A549 (cell line): Measurements from ENCODE around the gene BMAL1. TPM values are rescaled to one million over a fixed set of nuclear protein-coding genes. Genes with fewer than 3 reads are reported as not detected.

Source experiments
- ATAC-seq, 2 experiments: fragments of 200-7000 bp in 1 of 2; fragments of >200 bp in 1 of 2; cut with Nextera tagmentation in 1 of 2; cut with Tn5 transposase in 1 of 2; 3 replicates each; pipeline versions ENCODE4 v1.8.0 to v1.9.1; 2018 to 2020; ENCODE audit warnings: mild to moderate bottlenecking in 1 of 2, moderate library complexity in 1 of 2
- CTCF ChIA-PET: fragments of 300-600 bp; sonication (Branson Sonifier 250); formaldehyde crosslinking; extraction: SDS; loops from one replicate; lab custom pipeline; 2021; ENCODE audit warnings: antibody characterized with exemption, inconsistent platforms; lab: Yijun Ruan, JAX
- POLR2A ChIA-PET: fragments of 350-600 bp; formaldehyde crosslinking; extraction: SDS; loops from one replicate; lab custom pipeline; 2021; ENCODE audit warnings: antibody characterized with exemption, inconsistent platforms; lab: Yijun Ruan, JAX
- DNase-seq, 2 experiments: peaks; one replicate each; pipeline versions ENCODE4 v3.0.0 to v3.0.0-alpha.2; 2011 to 2016; ENCODE audit warnings: low read depth in 1 of 2, low spot score in 1 of 2
- FAIRE-seq: peaks from 2 replicates; lab custom pipeline; 2011; peaks lifted over from hg19 to GRCh38; lab: Jason Lieb, UNC
- H3K27ac ChIP-seq, 2 experiments: fragments of >200 bp; sonication (Bioruptor Twin); formaldehyde crosslinking; 3 replicates each; pipeline ENCODE4 v1.5.1; 2016 to 2017
- H3K4me1 ChIP-seq: fragments of >200 bp; sonication (Bioruptor Twin); formaldehyde crosslinking; 3 replicates; pipeline ENCODE4 v1.6.1; 2016
- H3K4me2 ChIP-seq: fragments of >200 bp; sonication (Bioruptor Twin); formaldehyde crosslinking; 3 replicates; pipeline ENCODE4 v1.6.1; 2016
- H3K4me3 ChIP-seq: fragments of >200 bp; sonication (Bioruptor Twin); formaldehyde crosslinking; 3 replicates; pipeline ENCODE4 v1.5.1; 2016
- H3K9me3 ChIP-seq: fragments of >200 bp; sonication (Bioruptor Twin); formaldehyde crosslinking; 3 replicates; pipeline ENCODE4 v1.6.1; 2016
- BHLHE40 ChIP-seq: IDR thresholded peaks from 2 replicates; pipeline ENCODE4 v1.6.1; 2012; ENCODE audit warnings: low read depth, low read length, inconsistent platforms
- ELK1 ChIP-seq: fragments of 150-350 bp; IDR thresholded peaks from 2 replicates; pipeline ENCODE4 v1.6.1; 2014; ENCODE audit warnings: low read depth, mild to moderate bottlenecking, low read length
- HEYL ChIP-seq: fragments of 250-450 bp; sonication (Bioruptor Pico); IDR thresholded peaks from 2 replicates; pipeline ENCODE4 v1.8.0; 2021; ENCODE audit warnings: mild to moderate bottlenecking, moderate library complexity
- HOXB13 ChIP-seq: fragments of 250-450 bp; sonication (Bioruptor Pico); IDR thresholded peaks from 2 replicates; pipeline ENCODE4 v1.5.0; 2020; ENCODE audit warnings: low read depth, mild to moderate bottlenecking, moderate library complexity
- MYC ChIP-seq: IDR thresholded peaks from 2 replicates; pipeline ENCODE4 v1.6.1; 2012; ENCODE audit warnings: mild to moderate bottlenecking, inconsistent platforms, low read length, improper control_type of control experiment, borderline replicate concordance
- NPAS2 ChIP-seq: fragments of 250-450 bp; sonication (Bioruptor Pico); IDR thresholded peaks from 2 replicates; pipeline ENCODE4 v1.8.0; 2022; ENCODE audit warnings: mild to moderate bottlenecking, moderate library complexity, borderline replicate concordance
- POLR2AphosphoS2 ChIP-seq: conservative IDR thresholded peaks from 2 replicates; pipeline ENCODE4 v1.6.1; 2012; ENCODE audit warnings: low read length, improper control_type of control experiment, inconsistent platforms
- RCOR1 ChIP-seq: fragments of 150-350 bp; IDR thresholded peaks from 2 replicates; pipeline ENCODE4 v1.6.1; 2014; ENCODE audit warnings: antibody characterized with exemption, low read length, low read depth
- RNF2 ChIP-seq: fragments of 200-600 bp; sonication (generic); IDR thresholded peaks from 2 replicates; pipeline ENCODE4 v1.6.1; 2016; ENCODE audit warnings: low read depth, mild to moderate bottlenecking, antibody characterized with exemption, moderate library complexity, borderline replicate concordance
- TFCP2L1 ChIP-seq: fragments of 250-450 bp; sonication (Bioruptor Pico); IDR thresholded peaks from 2 replicates; pipeline ENCODE4 v1.5.0; 2021; ENCODE audit warnings: mild to moderate bottlenecking
- TP53 ChIP-seq: fragments of 250-450 bp; sonication (Bioruptor Pico); IDR thresholded peaks from 2 replicates; pipeline ENCODE4 v1.5.0; 2021; ENCODE audit warnings: mild to moderate bottlenecking, moderate library complexity
- WGBS: methylation state at CpG from one replicate; pipeline ENCODE4 v1.1.6; 2017; ENCODE audit errors: missing lambda C conversion rate; 5-methylcytosine and 5-hydroxymethylcytosine counted together
- polyA plus RNA-seq, 4 experiments: library from polyadenylated mRNA; depleted of rRNA in 3 of 4; stranded (reverse); fragments of >200 nt; fragmentation: RNase III in 1 of 4; extraction: RNeasy Plus Mini Kit Qiagen cat#74134 plus additional on column Dnase treatment in 1 of 4; gene quantifications; 2 replicates in 3 of 4; 3 replicates in 1 of 4; pipeline ENCODE4 v1.2.3, GENCODE V29; 2011 to 2017
- TF ChIP-seq, protein P1 (sequence below): IDR thresholded peaks from 2 replicates; pipeline ENCODE4 v1.6.1; 2012
- TF ChIP-seq, protein P2 (sequence below): fragments of >200 bp; sonication (Bioruptor Twin); formaldehyde crosslinking; IDR thresholded peaks from 3 replicates; pipeline ENCODE4 v1.5.1; 2016
- TF ChIP-seq, protein P3 (sequence below): fragments of >200 bp; sonication (Bioruptor Twin); formaldehyde crosslinking; IDR thresholded peaks from 3 replicates; pipeline ENCODE4 v1.6.1; 2016
- TF ChIP-seq, protein P4 (sequence below): fragments of 250-450 bp; sonication (Bioruptor Pico); IDR thresholded peaks from 2 replicates; pipeline ENCODE4 v1.5.0; 2020; ENCODE audit warnings: low read depth, mild to moderate bottlenecking, moderate library complexity
- TF ChIP-seq, protein P5 (sequence below): IDR thresholded peaks from 2 replicates; pipeline ENCODE4 v1.6.1; 2012; ENCODE audit warnings: low read depth, borderline replicate concordance

Gene BMAL1
- polyA plus RNA-seq, 2 of the 4 experiments (the other 2 are of a cell fraction), result 28.6 to 29.2 TPM

DNA sequence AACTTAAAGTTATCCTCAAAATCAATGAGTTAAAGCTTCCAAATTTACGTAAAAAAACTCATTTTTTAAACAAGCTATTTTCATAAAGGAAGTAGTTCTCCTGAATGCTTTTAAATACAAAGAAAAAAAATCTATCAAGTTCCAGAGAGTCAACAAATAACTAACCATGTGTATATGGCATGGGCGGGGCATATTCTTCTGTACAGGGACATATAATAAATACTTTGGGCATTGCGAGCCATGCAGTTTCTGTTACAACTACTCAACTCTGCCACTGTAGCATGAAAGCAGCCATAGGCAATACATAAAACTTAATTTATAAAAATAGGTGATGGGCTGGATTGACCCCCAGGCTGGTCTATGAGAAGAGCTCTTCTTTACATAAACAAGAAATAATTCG is 127.6 kb downstream of the BMAL1 start:
- no peak overlapping the region for H3K4me3 ChIP-seq
- WGBS, result 91% methylated on average over 4 of the region's 4 CpGs
- H3K4me1 ChIP-seq, result no peaks in the 10 kb centered on the region
- no peak overlapping the region for H3K4me2 ChIP-seq
- TF ChIP-seq NPAS2 (CRISPR knock-in tag) (no peak), POLR2AphosphoS2 (no peak), HOXB13 (CRISPR knock-in tag) (no peak), RCOR1 (no peak), RNF2 (no peak), HEYL (CRISPR knock-in tag) (no peak)
- TF ChIP-seq, protein P1, sequence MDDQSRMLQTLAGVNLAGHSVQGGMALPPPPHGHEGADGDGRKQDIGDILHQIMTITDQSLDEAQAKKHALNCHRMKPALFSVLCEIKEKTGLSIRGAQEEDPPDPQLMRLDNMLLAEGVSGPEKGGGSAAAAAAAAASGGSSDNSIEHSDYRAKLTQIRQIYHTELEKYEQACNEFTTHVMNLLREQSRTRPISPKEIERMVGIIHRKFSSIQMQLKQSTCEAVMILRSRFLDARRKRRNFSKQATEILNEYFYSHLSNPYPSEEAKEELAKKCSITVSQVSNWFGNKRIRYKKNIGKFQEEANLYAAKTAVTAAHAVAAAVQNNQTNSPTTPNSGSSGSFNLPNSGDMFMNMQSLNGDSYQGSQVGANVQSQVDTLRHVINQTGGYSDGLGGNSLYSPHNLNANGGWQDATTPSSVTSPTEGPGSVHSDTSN, result no peak
- TF ChIP-seq, protein P2, sequence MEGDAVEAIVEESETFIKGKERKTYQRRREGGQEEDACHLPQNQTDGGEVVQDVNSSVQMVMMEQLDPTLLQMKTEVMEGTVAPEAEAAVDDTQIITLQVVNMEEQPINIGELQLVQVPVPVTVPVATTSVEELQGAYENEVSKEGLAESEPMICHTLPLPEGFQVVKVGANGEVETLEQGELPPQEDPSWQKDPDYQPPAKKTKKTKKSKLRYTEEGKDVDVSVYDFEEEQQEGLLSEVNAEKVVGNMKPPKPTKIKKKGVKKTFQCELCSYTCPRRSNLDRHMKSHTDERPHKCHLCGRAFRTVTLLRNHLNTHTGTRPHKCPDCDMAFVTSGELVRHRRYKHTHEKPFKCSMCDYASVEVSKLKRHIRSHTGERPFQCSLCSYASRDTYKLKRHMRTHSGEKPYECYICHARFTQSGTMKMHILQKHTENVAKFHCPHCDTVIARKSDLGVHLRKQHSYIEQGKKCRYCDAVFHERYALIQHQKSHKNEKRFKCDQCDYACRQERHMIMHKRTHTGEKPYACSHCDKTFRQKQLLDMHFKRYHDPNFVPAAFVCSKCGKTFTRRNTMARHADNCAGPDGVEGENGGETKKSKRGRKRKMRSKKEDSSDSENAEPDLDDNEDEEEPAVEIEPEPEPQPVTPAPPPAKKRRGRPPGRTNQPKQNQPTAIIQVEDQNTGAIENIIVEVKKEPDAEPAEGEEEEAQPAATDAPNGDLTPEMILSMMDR, result no peak
- TF ChIP-seq, protein P3, sequence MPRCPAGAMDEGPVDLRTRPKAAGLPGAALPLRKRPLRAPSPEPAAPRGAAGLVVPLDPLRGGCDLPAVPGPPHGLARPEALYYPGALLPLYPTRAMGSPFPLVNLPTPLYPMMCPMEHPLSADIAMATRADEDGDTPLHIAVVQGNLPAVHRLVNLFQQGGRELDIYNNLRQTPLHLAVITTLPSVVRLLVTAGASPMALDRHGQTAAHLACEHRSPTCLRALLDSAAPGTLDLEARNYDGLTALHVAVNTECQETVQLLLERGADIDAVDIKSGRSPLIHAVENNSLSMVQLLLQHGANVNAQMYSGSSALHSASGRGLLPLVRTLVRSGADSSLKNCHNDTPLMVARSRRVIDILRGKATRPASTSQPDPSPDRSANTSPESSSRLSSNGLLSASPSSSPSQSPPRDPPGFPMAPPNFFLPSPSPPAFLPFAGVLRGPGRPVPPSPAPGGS, result no peak
- TF ChIP-seq, protein P4, sequence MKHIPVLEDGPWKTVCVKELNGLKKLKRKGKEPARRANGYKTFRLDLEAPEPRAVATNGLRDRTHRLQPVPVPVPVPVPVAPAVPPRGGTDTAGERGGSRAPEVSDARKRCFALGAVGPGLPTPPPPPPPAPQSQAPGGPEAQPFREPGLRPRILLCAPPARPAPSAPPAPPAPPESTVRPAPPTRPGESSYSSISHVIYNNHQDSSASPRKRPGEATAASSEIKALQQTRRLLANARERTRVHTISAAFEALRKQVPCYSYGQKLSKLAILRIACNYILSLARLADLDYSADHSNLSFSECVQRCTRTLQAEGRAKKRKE (CRISPR knock-in tag), result no peak
- DNase-seq, result no peak
- no peak overlapping the region for H3K27ac ChIP-seq
- H3K9me3 ChIP-seq, result no peaks in the 10 kb centered on the region
- no peak for ATAC-seq
- ChIA-PET POLR2A (no interaction called here), CTCF (interaction anchor here (1.3 kb wide), 1 partner anchor 20 kb away, joined by 4 read pairs; no protein-coding TSS in a partner anchor)
- FAIRE-seq, result no peak

DNA sequence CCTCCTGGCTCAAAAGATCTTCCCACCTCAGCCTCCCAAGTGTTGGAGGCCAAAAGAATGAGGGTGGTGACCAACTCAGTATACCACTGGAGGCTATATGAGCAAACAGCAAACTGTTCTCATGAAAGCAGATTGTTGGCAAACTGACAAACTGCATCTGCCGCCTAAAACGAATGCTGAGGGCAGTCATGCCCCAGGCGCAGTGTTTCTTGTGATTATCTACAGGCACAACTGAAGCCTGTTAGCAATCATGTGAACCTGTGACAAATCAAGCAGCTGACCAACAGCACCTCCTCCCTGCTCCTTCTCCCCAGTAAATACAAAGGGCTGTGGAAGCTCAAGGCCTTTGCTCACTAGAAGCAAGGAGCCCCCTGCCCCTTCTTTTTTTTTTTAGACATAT is 137.6 kb downstream of the BMAL1 start:
- DNase-seq (no peak), FAIRE-seq (no peak), ATAC-seq (no peak)
- Histone ChIP-seq H3K4me1 (no peaks in the 10 kb centered on the region), H3K27ac (no peak overlapping the region), H3K4me3 (no peak overlapping the region), H3K9me3 (no peaks in the 10 kb centered on the region), H3K4me2 (no peak overlapping the region)
- TF ChIP-seq ELK1 (no peak), TFCP2L1 (CRISPR knock-in tag) (no peak), TP53 (CRISPR knock-in tag) (no peak), NPAS2 (CRISPR knock-in tag) (no peak), RNF2 (no peak), BHLHE40 (no peak), MYC (no peak), HEYL (CRISPR knock-in tag) (no peak)
- TF ChIP-seq, protein P5, sequence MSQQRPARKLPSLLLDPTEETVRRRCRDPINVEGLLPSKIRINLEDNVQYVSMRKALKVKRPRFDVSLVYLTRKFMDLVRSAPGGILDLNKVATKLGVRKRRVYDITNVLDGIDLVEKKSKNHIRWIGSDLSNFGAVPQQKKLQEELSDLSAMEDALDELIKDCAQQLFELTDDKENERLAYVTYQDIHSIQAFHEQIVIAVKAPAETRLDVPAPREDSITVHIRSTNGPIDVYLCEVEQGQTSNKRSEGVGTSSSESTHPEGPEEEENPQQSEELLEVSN, result no peak
- ChIA-PET CTCF (interaction anchor here (0.7 kb wide), 1 partner anchor 33 kb away, joined by 3 read pairs; no protein-coding TSS in a partner anchor), POLR2A (no interaction called here)
- 69% methylated on average over 3 of the region's 3 CpGs for WGBS
